ENCODE measurements around the gene LAMA5.
A peak's percentile ranks its signal among the peaks of the same experiment; 100 is the strongest.

The LAMA5 gene

DNA sequence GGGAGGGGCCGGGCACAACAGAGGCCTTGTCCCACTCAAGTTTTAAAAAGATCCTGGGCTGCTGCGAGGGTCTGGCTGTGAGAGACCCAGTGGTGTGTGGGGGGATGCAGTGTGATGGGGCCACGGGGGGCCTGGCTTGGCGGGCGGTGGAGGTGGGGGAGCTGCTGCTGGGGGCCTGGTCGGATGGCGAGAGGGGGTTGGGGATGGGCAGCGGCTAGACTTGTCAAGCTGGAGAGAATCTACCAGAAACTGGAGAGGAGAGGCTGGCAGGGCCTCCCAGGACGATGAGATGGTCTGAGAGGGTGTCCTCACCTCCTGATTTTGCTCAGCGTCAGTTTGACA, 24.9 kb upstream of the LAMA5 start:
- DNase-seq (ENCODE audit: low read depth): no peak
- no peak overlapping the region for H3K4me3 ChIP-seq (ENCODE audit: low read depth, low read length)

GRCh38 chr20:62391165-62392076, 24.3 kb upstream of the LAMA5 start:
- no peak for DNase-seq (ENCODE audit: low read depth)
- no peak overlapping the region for H3K4me3 ChIP-seq (ENCODE audit: low read depth, low read length)

DNA sequence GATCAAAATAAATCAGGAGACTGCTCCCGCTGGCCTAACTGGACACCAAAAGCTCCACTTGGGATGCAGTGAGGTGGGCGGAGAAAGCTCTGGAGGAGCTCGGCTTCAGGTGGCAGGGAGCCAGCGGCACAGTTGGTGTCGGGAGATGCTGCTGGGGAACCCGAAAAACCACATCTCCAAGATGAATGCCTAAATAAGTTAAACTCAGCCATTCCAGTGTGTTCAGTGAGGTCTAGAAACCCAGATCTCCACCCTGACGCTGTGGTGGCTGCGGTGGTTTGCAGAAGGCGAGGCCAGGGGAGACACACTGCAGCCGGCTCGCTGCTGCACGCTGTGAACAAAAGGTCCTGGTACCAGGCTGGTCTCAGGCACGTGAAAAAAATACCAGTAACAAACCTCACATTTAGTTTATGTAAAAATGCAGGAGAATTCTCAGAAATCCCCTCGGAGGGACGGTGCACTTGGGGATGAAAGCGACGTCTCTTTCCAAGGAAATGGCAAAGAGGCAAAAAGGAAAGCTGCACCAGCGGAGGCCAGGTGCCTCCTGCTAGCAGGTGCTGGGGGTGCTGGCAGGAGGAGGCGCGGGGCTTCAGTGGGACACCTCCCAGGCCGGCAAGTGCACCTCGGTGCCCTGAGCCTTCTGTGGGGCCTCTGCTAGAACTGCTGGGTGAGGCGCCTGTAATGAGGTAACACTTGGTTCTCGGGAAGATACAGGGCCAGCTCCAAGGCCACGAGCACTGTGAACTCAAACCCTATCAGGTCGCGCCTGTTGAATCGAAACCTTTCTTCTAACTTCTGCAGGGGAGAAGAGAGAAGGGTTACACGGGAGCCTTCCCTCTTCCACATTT, 23.4 kb upstream of the LAMA5 start:
- no peak for DNase-seq (ENCODE audit: low read depth)
- H3K4me3 ChIP-seq (ENCODE audit: low read depth, low read length): no peak overlapping the region

- H3K4me3 ChIP-seq (ENCODE audit: low read depth, low read length): no peak overlapping the region
Measured at GRCh38 chr20:62389601-62390087, 22.5 kb upstream of the LAMA5 start.

GRCh38 chr20:62388839-62389600, 21.9 kb upstream of the LAMA5 start:
- DNase-seq (ENCODE audit: low read depth): no peak
- no peak overlapping the region for H3K4me3 ChIP-seq (ENCODE audit: low read depth, low read length)

More at GRCh38 chr20:62389601-62390087, 22.5 kb upstream of the LAMA5 start:
- no peak for DNase-seq (ENCODE audit: low read depth)

GRCh38 chr20:62387933-62388635, 21.0 kb upstream of the LAMA5 start:
- DNase-seq (ENCODE audit: low read depth): no peak

GRCh38 chr20:62387219-62387913, 20.3 kb upstream of the LAMA5 start:
- peak overlapping the region; percentile 98 for H3K4me3 ChIP-seq (ENCODE audit: low read depth, low read length)
- DNase-seq (ENCODE audit: low read depth): no peak

More at GRCh38 chr20:62387933-62388635, 21.0 kb upstream of the LAMA5 start:
- H3K4me3 ChIP-seq (ENCODE audit: low read depth, low read length): peak overlapping the region; percentile 98

- peak within 1 kb of the TSS; percentile 98 for H3K4me3 ChIP-seq (ENCODE audit: low read depth, low read length)
- peak; percentile 50 for DNase-seq (ENCODE audit: low read depth)
Measured at GRCh38 chr20:62386383-62387218, 19.5 kb upstream of the LAMA5 start, which contains the start of gene RPS21. RPS21 (plus strand) TSS chr20:62387103; CDS start chr20:62387339, 236 bp downstream.

DNA sequence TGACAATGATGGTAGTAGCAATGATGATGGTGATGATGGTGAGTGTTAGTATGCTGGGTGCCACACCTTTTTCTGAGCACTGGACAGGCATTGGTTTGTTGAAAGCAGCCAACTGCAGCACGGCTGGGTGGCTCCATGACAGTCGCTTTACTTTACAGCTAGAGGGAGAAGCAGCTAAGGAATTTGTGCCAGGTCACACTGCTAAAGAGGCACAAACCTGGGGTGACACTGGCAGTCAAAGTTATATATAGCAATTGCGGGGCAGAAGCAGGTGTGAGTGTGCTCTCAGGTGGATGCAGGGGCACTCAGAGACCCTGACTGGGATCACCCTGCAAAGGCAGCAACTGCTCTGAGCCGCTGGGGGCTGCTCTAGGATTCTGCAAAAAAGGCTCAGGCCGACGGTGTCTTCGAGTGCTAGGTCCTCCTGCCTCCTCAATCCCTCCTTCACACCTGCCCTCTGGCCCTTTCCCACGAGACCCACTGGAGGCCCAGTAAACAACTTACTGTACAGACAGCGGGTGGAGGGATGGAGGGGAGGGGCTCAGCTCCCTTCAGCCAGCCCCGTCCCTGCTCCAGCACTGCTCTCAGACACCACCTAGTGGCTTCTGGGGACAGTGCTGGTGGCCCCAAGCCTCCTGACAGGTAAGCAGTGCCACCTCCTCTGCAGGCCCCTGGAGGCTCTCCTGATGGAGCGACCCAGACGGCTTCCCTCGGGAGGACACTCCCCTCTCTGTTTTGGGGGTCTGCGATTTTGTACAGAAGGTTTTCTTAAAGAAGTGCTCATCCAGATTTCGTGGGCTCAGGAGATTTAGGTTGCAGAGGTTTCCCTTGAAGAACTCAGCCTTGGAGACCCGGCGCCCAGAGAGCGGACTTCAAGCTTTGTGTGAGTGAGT, 15.4 kb upstream of the LAMA5 start:
- DNase-seq (ENCODE audit: low read depth): no peak
- H3K4me3 ChIP-seq (ENCODE audit: low read depth, low read length): no peak overlapping the region

- DNase-seq (ENCODE audit: low read depth): no peak
- no peak overlapping the region for H3K4me3 ChIP-seq (ENCODE audit: low read depth, low read length)
Measured at GRCh38 chr20:62381842-62382241, 14.7 kb upstream of the LAMA5 start.

- H3K4me3 ChIP-seq (ENCODE audit: low read depth, low read length): no peak overlapping the region
- no peak for DNase-seq (ENCODE audit: low read depth)
Measured at GRCh38 chr20:62381202-62381797, 14.2 kb upstream of the LAMA5 start.

DNA sequence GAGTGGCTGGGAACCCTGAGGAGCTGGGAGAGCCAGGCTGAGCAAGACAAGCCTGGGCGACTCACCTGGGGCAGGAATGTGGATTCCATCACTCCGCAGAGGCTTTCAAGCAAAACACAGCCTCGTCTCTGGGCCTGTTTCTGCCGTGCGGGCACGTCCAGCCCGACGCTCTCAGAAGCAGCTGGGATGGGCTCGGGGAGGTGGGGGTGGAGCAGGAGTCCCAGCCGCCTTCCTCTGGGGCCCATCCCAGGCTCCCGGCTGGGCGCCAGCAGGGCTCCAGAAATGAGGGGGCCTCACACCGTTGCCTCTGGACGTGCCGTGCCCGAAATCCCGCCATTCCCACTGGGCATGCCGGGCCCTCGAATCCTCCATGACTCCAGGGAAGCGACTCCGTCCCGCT, 11.1 kb upstream of the LAMA5 start:
- H3K4me3 ChIP-seq (ENCODE audit: low read depth, low read length): no peak overlapping the region

GRCh38 chr20:62377615-62378178, 10.6 kb upstream of the LAMA5 start:
- no peak overlapping the region for H3K4me3 ChIP-seq (ENCODE audit: low read depth, low read length)

More for the DNA sequence above, 11.1 kb upstream of the LAMA5 start:
- DNase-seq (ENCODE audit: low read depth): no peak

DNA sequence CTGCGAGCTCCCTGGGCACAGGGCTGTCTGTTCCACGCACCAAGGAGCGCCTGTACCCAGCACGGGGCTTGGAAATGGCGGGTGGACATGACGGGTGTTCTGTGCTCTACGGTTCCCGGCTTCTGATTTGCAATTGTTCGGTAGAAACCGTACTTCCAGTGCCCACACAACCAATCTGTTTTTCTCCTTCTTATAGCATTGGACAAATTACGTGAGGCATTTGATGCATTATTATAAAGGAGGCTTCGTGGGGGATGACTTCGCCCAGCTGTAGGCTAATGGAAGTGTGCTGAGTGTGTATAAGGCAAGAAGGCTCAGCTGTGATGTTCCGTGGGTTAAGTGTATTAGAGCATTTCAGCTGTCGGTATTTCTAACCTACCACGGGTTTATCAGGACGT, 10.0 kb upstream of the LAMA5 start:
- no peak for DNase-seq (ENCODE audit: low read depth)
- H3K4me3 ChIP-seq (ENCODE audit: low read depth, low read length): no peak overlapping the region

More at GRCh38 chr20:62377615-62378178, 10.6 kb upstream of the LAMA5 start:
- no peak for DNase-seq (ENCODE audit: low read depth)

DNA sequence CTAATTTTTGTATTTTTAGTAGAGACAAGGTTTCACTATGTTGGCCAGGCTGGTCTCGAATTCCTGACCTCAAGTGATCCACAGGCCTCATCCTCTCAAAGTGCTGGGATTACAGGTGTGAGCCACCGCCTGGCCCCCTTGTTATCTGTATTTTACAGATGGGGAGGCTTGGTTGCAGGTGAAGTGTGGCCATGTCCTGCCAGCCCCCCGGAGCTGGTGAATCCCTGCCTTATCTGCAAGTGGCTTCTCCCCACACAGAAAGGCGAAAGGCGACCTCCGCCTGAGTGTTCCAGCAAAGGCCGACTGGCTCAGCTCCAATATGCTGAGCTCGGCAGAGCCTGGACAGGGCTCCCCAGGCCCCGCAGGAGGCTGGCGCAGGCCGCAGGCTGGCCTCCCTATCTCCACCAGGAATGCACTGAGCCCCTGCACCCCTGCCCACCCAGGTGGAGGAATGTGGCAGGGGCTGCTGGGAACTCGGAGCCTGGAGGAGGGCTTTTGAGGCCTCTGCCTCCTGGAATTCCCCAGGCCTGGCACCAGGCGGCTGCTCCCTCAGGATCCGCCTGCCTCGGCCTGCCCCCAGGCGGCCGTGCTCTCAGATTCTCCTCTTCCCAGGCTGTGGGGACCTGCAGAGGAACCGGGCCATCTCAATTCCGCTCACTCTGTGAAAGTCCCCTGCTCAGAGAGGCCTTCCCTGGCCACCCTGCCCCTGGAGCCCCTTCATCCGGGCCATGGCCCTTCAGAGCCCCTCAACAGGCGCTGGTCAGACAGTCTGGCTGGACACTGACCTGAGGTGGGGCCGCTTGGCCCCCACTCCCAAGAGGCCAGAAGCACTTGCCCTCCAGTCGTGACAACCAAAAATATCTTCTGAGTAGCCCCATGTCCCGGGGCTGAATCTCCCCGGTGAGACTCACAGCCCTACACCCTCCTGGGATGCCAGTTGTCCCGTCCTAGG, 9.3 kb upstream of the LAMA5 start:
- no peak for DNase-seq (ENCODE audit: low read depth)
- no peak overlapping the region for H3K4me3 ChIP-seq (ENCODE audit: low read depth, low read length)
